ENCODE results near the gene SCAPER.

The SCAPER gene

GRCh38 chr15:76905013-76905839, at the start of gene SCAPER (continued):
- TF ChIP-seq INSM2 (tag by site-specific recombination; IDR thresholded peaks at IDR 0.05): no peak; the same call in 1 of the 2 replicates
- 0 out of 2 replicates have a peak, but pooled peaks have one; percentile 15 for TF ChIP-seq ZNF488 (tag by site-specific recombination; IDR thresholded peaks at IDR 0.05)
- TF ChIP-seq ZNF830 (tag by site-specific recombination; IDR thresholded peaks at IDR 0.05; ENCODE audit: low read depth): no peak
- no peak for TF ChIP-seq ZBTB49 (tag by site-specific recombination; IDR thresholded peaks at IDR 0.05; ENCODE audit: low read depth)
- TF ChIP-seq ZNF549 (tag by site-specific recombination; IDR thresholded peaks at IDR 0.05): no peak
- TF ChIP-seq ZNF610 (tag by site-specific recombination; IDR thresholded peaks at IDR 0.05; ENCODE audit: borderline replicate concordance): peak; percentile 98
- no peak for TF ChIP-seq ZNF223 (tag by site-specific recombination; IDR thresholded peaks at IDR 0.05)
- no peak for TF ChIP-seq BCL6B (tag by site-specific recombination; IDR thresholded peaks at IDR 0.05)
- no peak for TF ChIP-seq ZNF362 (tag by site-specific recombination; IDR thresholded peaks at IDR 0.05)
- no peak for TF ChIP-seq ZNF302 (tag by site-specific recombination; IDR thresholded peaks at IDR 0.05; ENCODE audit: low read depth)
- TF ChIP-seq ZNF169 (tag by site-specific recombination; IDR thresholded peaks at IDR 0.05): no peak
- TF ChIP-seq ZNF341 (tag by site-specific recombination; IDR thresholded peaks at IDR 0.05; ENCODE audit: low read depth): 0 out of 2 replicates have a peak, but pooled peaks have one; percentile 37
- TF ChIP-seq KLF9 (tag by site-specific recombination; IDR thresholded peaks at IDR 0.05; ENCODE audit: low read depth): peak; percentile 99
- TF ChIP-seq ZNF174 (tag by site-specific recombination; IDR thresholded peaks at IDR 0.05): no peak
- TF ChIP-seq ZNF76 (tag by site-specific recombination; IDR thresholded peaks at IDR 0.05; ENCODE audit: borderline replicate concordance, low read depth): peak; percentile 72; the same call in 1 of the 2 replicates
- no peak for TF ChIP-seq ZNF366 (tag by site-specific recombination; conservative IDR thresholded peaks at IDR 0.05)
- TF ChIP-seq ZFP3 (tag by site-specific recombination; IDR thresholded peaks at IDR 0.05; ENCODE audit: low read depth): no peak
- peak; percentile 91 for TF ChIP-seq ZBTB8A (tag by site-specific recombination; IDR thresholded peaks at IDR 0.05)
- TF ChIP-seq ZNF48 (tag by site-specific recombination; IDR thresholded peaks at IDR 0.05): no peak
- no peak for TF ChIP-seq ZNF18 (tag by site-specific recombination; IDR thresholded peaks at IDR 0.05)
- TF ChIP-seq ZNF157 (tag by site-specific recombination; IDR thresholded peaks at IDR 0.05): no peak
- no peak for TF ChIP-seq ZNF121 (tag by site-specific recombination; IDR thresholded peaks at IDR 0.05)
- no peak for TF ChIP-seq ZNF404 (tag by site-specific recombination; IDR thresholded peaks at IDR 0.05)
- no peak for TF ChIP-seq ZNF513 (tag by site-specific recombination; IDR thresholded peaks at IDR 0.05)
- TF ChIP-seq ZNF132 (tag by site-specific recombination; IDR thresholded peaks at IDR 0.05; ENCODE audit: borderline replicate concordance): no peak
- TF ChIP-seq ZNF350 (tag by site-specific recombination; IDR thresholded peaks at IDR 0.05): no peak
- TF ChIP-seq ZNF701 (tag by site-specific recombination; IDR thresholded peaks at IDR 0.05): no peak
- no peak; the same call in 1 of the 2 replicates for TF ChIP-seq TCF7L2 (IDR thresholded peaks at IDR 0.05; ENCODE audit: borderline replicate concordance, low read depth, low read length)

Measured in HEK293 (cell line).